Dendritic cell treated with granulocyte-macrophage colony-stimulating factor and Interleukin-4, amounts not matched to agents 40 ng/mL and 50 ng/mL, for 4 days (primary cell): ENCODE measurements around the gene NELFA.
"Not testable (repeated sequence)": the region's sequence is repeated elsewhere in the genome, so short reads cannot be mapped to it uniquely, and the experiment has no call there.

ENCODE experiments used
- H3K27ac Mint-ChIP-seq: one replicate; pipeline ENCODE4 v1.8.0; 2022; ENCODE audit warnings: mild to moderate bottlenecking, mixed read lengths
- H3K27me3 Mint-ChIP-seq: one replicate; pipeline ENCODE4 v1.8.0; 2022; ENCODE audit warnings: mild to moderate bottlenecking, mixed read lengths
- H3K36me3 Mint-ChIP-seq: one replicate; pipeline ENCODE4 v1.8.0; 2022; ENCODE audit warnings: low read depth, mixed read lengths
- H3K4me1 Mint-ChIP-seq: one replicate; pipeline ENCODE4 v1.8.0; 2022; ENCODE audit warnings: low read depth, mixed read lengths
- H3K4me3 Mint-ChIP-seq: one replicate; pipeline ENCODE4 v1.8.0; 2022; ENCODE audit warnings: mild to moderate bottlenecking, moderate library complexity, mixed read lengths
- H3K9me3 Mint-ChIP-seq: one replicate; pipeline ENCODE4 v1.8.0; 2022; ENCODE audit warnings: mixed read lengths
- intact Hi-C: fragments of 100-400 bp; cut with micrococcal nuclease; formaldehyde crosslinking; loops from one replicate; pipeline ENCODE4 v1.15.0; 2022

The NELFA gene

GRCh38 chr4:2044119-2044485, 35.3 kb upstream of the NELFA start:
- H3K4me1 Mint-ChIP-seq: peaks cover 16% of the 10 kb centered on the region
- intact Hi-C loops: no loop called here
- H3K4me3 Mint-ChIP-seq: no peak overlapping the region
- peaks cover 24% of the 10 kb centered on the region for H3K36me3 Mint-ChIP-seq
- H3K9me3 Mint-ChIP-seq: no peaks in the 10 kb centered on the region
- peaks cover 72% of the 10 kb centered on the region for H3K27me3 Mint-ChIP-seq
- H3K27ac Mint-ChIP-seq: no peak overlapping the region

- Mint-ChIP-seq H3K4me3 (no peak overlapping the region), H3K4me1 (peaks cover 16% of the 10 kb centered on the region), H3K27ac (no peak overlapping the region), H3K9me3 (no peaks in the 10 kb centered on the region), H3K36me3 (peaks cover 24% of the 10 kb centered on the region), H3K27me3 (peaks cover 73% of the 10 kb centered on the region)
- intact Hi-C loops: no loop called here
These were observed 34.8 kb upstream of the NELFA start for GRCh38 chr4:2043396-2044118.

- peaks cover 24% of the 10 kb centered on the region for H3K36me3 Mint-ChIP-seq
- peak overlapping the region; percentile 70 for H3K4me3 Mint-ChIP-seq
- no peaks in the 10 kb centered on the region for H3K9me3 Mint-ChIP-seq
- intact Hi-C loops: no loop called here
- H3K4me1 Mint-ChIP-seq: peaks cover 16% of the 10 kb centered on the region
- peaks cover 70% of the 10 kb centered on the region for H3K27me3 Mint-ChIP-seq
- no peak overlapping the region for H3K27ac Mint-ChIP-seq
These were observed 34.2 kb upstream of the NELFA start for GRCh38 chr4:2042947-2043395.

- intact Hi-C loops: no loop called here
- H3K27ac Mint-ChIP-seq: peak overlapping the region; percentile 81
- peaks cover 24% of the 10 kb centered on the region for H3K36me3 Mint-ChIP-seq
- no peaks in the 10 kb centered on the region for H3K9me3 Mint-ChIP-seq
- H3K27me3 Mint-ChIP-seq: peaks cover 64% of the 10 kb centered on the region
- peak overlapping the region; percentile 93 for H3K4me3 Mint-ChIP-seq
- H3K4me1 Mint-ChIP-seq: peaks cover 16% of the 10 kb centered on the region
These were observed 33.6 kb upstream of the NELFA start for GRCh38 chr4:2042204-2042946.

GRCh38 chr4:2041239-2042130, 32.7 kb upstream of the NELFA start:
- H3K4me3 Mint-ChIP-seq: peak overlapping the region; percentile 93
- intact Hi-C loops: loop anchor here (1.0 kb wide), 1 partner anchor 32 kb away; no protein-coding TSS in a partner anchor
- peaks cover 8% of the 10 kb centered on the region for H3K9me3 Mint-ChIP-seq
- peaks cover 24% of the 10 kb centered on the region for H3K36me3 Mint-ChIP-seq
- peaks cover 23% of the 10 kb centered on the region for H3K4me1 Mint-ChIP-seq
- peaks cover 63% of the 10 kb centered on the region for H3K27me3 Mint-ChIP-seq
- peak overlapping the region; percentile 81 for H3K27ac Mint-ChIP-seq

GRCh38 chr4:2040391-2041238, 31.8 kb upstream of the NELFA start:
- H3K9me3 Mint-ChIP-seq: peaks cover 12% of the 10 kb centered on the region
- peaks cover 64% of the 10 kb centered on the region for H3K27me3 Mint-ChIP-seq
- peak overlapping the region; percentile 93 for H3K4me3 Mint-ChIP-seq
- no peak overlapping the region for H3K27ac Mint-ChIP-seq
- intact Hi-C loops: loop anchor here (1.0 kb wide), 1 partner anchor 31 kb away; no protein-coding TSS in a partner anchor
- peaks cover 24% of the 10 kb centered on the region for H3K36me3 Mint-ChIP-seq
- H3K4me1 Mint-ChIP-seq: peaks cover 25% of the 10 kb centered on the region

GRCh38 chr4:2036866-2037265, 28.1 kb upstream of the NELFA start:
- H3K4me1 Mint-ChIP-seq: peaks cover 15% of the 10 kb centered on the region
- intact Hi-C loops: no loop called here
- no peak overlapping the region for H3K27ac Mint-ChIP-seq
- peaks cover 12% of the 10 kb centered on the region for H3K9me3 Mint-ChIP-seq
- peaks cover 7% of the 10 kb centered on the region for H3K36me3 Mint-ChIP-seq
- H3K4me3 Mint-ChIP-seq: no peak overlapping the region
- H3K27me3 Mint-ChIP-seq: peaks cover 80% of the 10 kb centered on the region

- peaks cover 10% of the 10 kb centered on the region for H3K4me1 Mint-ChIP-seq
- H3K4me3 Mint-ChIP-seq: no peak overlapping the region
- peaks cover 79% of the 10 kb centered on the region for H3K27me3 Mint-ChIP-seq
- peaks cover 12% of the 10 kb centered on the region for H3K9me3 Mint-ChIP-seq
- peaks cover 2% of the 10 kb centered on the region for H3K36me3 Mint-ChIP-seq
- intact Hi-C loops: no loop called here
- no peak overlapping the region for H3K27ac Mint-ChIP-seq
These were observed 27.6 kb upstream of the NELFA start for GRCh38 chr4:2036327-2036726.

- H3K27ac Mint-ChIP-seq, H3K9me3 Mint-ChIP-seq, H3K4me1 Mint-ChIP-seq, H3K4me3 Mint-ChIP-seq, intact Hi-C loops, H3K36me3 Mint-ChIP-seq: not testable (repeated sequence)
- H3K27me3 Mint-ChIP-seq: peaks cover 86% of the 10 kb centered on the region
These were observed 22.4 kb upstream of the NELFA start for GRCh38 chr4:2031161-2031560.

GRCh38 chr4:2027120-2027519, 18.3 kb upstream of the NELFA start:
- H3K36me3 Mint-ChIP-seq, intact Hi-C loops, H3K9me3 Mint-ChIP-seq, H3K27ac Mint-ChIP-seq, H3K4me1 Mint-ChIP-seq, H3K4me3 Mint-ChIP-seq: not testable (repeated sequence)
- peaks cover 68% of the 10 kb centered on the region for H3K27me3 Mint-ChIP-seq

GRCh38 chr4:2025817-2026216, 17.0 kb upstream of the NELFA start:
- no peak overlapping the region for H3K27ac Mint-ChIP-seq
- no peaks in the 10 kb centered on the region for H3K9me3 Mint-ChIP-seq
- intact Hi-C loops: no loop called here
- H3K4me1 Mint-ChIP-seq: no peaks in the 10 kb centered on the region
- no peak overlapping the region for H3K4me3 Mint-ChIP-seq
- H3K36me3 Mint-ChIP-seq: no peaks in the 10 kb centered on the region
- H3K27me3 Mint-ChIP-seq: peaks cover 71% of the 10 kb centered on the region

- peaks cover 72% of the 10 kb centered on the region for H3K27me3 Mint-ChIP-seq
- no peaks in the 10 kb centered on the region for H3K4me1 Mint-ChIP-seq
- H3K9me3 Mint-ChIP-seq: no peaks in the 10 kb centered on the region
- no peaks in the 10 kb centered on the region for H3K36me3 Mint-ChIP-seq
- intact Hi-C loops: no loop called here
- no peak overlapping the region for H3K27ac Mint-ChIP-seq
- H3K4me3 Mint-ChIP-seq: no peak overlapping the region
These were observed 15.9 kb upstream of the NELFA start for GRCh38 chr4:2024683-2025082.

GRCh38 chr4:2021358-2022018, 12.7 kb upstream of the NELFA start:
- H3K27ac Mint-ChIP-seq, H3K9me3 Mint-ChIP-seq, H3K36me3 Mint-ChIP-seq, H3K4me1 Mint-ChIP-seq, intact Hi-C loops, H3K4me3 Mint-ChIP-seq: not testable (repeated sequence)
- peaks cover 67% of the 10 kb centered on the region for H3K27me3 Mint-ChIP-seq
